Measurements from ENCODE around the gene CACNA1C.
"Not testable (repeated sequence)": the region's sequence is repeated elsewhere in the genome, so short reads cannot be mapped to it uniquely, and the experiment has no call there.

CACNA1C gene

DNA sequence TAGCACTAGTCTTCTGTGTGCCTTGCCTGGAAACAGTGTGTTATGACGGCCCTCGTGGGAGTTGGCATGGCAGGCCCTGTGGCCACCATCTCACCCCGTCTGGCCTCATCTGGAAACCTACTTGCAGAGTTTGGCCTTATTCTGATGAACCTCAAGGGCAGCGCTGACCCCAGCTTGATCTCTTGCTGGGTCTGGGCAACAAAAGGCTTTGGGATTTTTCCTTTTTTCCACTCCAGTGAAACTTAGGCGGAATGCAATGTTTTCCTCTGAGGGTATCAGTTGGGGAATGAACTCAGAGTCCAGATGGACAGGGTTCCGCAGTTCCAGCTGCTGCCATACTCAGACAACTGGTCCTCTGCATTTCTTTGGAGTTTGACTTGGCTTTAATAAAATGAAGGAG is 15.9 kb downstream of the CACNA1C start:
- no peak for DNase-seq (ENCODE audit: low read depth)
- H3K4me3 ChIP-seq (ENCODE audit: low read depth, low read length): no peak overlapping the region

- DNase-seq (ENCODE audit: low read depth): no peak
- no peak overlapping the region for H3K4me3 ChIP-seq (ENCODE audit: low read depth, low read length)
Measured at GRCh38 chr12:2070440-2071045, 17.8 kb downstream of the CACNA1C start.

DNA sequence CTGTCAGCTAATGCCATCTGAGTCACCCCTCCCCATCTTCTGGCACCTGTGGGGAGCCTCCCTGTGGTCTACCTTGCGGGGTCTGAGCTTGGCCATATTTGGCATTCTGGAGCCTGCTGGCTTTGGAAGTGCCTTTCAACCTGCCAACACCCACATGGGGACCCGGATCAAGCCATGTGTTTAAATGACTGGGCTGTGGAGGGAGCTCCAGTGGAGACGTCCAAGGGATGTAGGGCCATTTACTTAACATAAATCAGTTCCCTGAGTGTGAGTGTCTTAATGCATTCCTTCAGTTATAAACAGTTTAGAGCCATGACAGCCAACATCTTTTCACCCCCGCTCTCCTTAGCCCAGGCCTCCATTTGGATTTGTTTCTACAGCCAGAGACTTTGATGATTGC is 22.0 kb downstream of the CACNA1C start:
- DNase-seq (ENCODE audit: low read depth): no peak
- H3K4me3 ChIP-seq (ENCODE audit: low read depth, low read length): no peak overlapping the region

- H3K4me3 ChIP-seq (ENCODE audit: low read depth, low read length): no peak overlapping the region
- no peak for DNase-seq (ENCODE audit: low read depth)
Measured at GRCh38 chr12:2075508-2076195, 22.9 kb downstream of the CACNA1C start.

DNA sequence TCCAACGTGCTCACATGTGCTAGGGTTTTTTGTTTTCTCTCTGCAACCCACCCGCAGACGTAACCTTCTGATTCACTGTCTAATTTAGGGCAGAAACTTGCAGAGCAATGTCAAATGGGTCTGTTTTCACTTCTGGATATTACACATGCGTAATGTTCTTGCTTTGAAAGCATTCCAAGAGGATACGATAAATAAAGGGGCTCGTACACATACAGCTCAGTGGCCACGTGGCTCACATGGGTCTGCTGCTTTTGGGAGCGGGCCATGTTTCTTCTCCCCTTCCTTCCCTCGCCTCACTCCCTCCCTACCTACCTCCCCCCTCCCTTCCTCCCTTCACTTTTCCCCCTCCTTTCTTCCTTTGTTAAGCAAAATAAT is 23.4 kb downstream of the CACNA1C start:
- peak; percentile 27 for DNase-seq (ENCODE audit: low read depth)

DNA sequence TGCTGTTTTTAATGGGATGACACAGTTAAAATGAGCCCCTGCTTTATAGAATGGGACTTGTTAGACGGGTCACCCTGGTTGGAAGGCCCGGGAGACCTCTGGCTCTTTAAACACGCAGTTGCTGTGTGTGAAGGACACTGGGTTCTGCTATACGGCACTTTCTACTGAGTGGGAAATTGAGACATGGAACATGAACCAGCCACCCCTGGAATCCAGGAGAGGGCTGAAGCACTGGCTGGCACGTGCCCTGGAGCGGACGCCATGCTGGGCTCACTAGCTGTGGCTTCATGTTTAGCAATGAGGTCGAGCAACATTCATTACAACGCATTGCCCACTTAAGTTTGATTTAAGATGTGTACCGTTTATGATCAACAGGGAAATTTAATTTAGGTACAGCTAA is 23.9 kb downstream of the CACNA1C start:
- no peak overlapping the region for H3K4me3 ChIP-seq (ENCODE audit: low read depth, low read length)
- DNase-seq (ENCODE audit: low read depth): no peak

More for the DNA sequence above, 23.4 kb downstream of the CACNA1C start:
- H3K4me3 ChIP-seq (ENCODE audit: low read depth, low read length): no peak overlapping the region

DNA sequence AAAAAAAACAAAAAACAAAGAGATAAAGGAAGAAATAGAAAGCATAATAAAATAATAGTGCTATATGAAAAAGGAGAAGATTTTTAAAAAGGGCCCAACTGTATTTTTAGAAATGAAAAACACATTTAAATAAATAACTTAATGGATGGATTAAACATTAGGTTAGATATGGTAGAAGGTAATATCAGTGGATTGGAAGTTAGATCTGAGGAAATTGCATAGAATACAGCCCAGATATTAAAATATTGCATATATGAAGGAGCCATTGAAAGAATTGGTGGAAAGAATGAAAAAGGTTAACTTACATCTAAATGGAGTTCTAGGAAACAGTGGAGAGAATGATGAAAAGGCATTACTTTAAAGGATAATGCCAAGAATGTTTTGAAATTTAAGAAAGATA is 27.8 kb downstream of the CACNA1C start:
- DNase-seq (ENCODE audit: low read depth): no peak
- H3K4me3 ChIP-seq (ENCODE audit: low read depth, low read length): no peak overlapping the region

DNA sequence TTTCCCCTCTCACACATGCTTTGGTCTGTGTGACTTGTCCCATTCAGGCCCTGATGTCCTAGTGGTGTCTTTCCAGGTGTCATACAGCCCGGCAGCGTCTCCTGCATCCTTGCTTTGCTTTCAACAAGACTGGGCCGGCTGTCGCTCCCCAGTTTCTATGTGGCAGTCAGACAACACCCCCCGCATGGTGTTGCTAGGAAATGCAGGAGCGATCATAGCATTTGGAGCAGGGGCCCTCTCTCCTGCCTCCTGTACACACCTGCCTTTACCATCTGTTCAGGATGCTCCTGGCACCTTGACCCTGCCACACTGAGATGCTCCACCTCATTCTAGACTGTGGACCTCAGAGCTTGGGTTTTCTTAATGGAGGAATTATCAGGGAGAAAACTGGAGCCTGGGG is 29.5 kb downstream of the CACNA1C start:
- H3K4me3 ChIP-seq (ENCODE audit: low read depth, low read length): no peak overlapping the region

DNA sequence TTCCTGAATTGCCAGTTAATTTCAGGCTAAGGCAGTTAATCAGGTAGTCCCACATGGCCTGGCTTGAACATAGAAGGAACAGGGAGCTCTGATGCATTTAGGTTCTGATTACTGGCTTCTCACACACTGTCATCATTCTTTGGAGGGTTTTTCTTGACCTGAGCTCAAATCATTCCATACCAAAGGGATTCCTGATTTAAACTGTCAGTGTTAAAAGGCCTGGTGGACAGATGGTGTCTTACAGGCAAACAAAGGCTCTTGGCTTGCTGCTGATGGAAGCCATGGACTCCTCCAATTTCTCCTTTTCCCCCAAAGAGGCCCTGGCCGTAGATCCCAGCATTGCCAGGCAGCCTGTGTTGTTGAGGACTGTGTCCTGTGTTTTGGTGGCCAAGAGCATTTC is 30.2 kb downstream of the CACNA1C start:
- no peak overlapping the region for H3K4me3 ChIP-seq (ENCODE audit: low read depth, low read length)
- no peak for DNase-seq (ENCODE audit: low read depth)

More for the DNA sequence above, 29.5 kb downstream of the CACNA1C start:
- DNase-seq (ENCODE audit: low read depth): no peak

DNA sequence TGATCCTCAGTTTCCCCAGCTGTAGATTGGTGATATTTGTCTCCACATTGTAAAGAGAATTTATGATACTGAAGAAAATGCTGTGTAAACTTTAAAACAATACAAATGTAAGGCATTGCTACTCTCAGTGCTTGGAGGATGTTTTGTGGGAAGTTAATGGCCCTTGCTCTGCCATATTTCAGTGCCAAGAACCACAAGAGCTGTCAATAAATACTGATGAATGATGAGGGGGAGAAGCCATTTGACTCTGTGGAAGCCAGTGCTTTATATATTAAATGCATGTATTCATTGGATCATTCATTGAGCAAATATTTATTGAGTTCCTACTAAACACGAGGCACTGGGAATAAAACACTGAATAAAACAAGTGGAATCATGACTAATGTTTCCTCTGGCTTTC is 30.8 kb downstream of the CACNA1C start:
- peak; percentile 41 for DNase-seq (ENCODE audit: low read depth)

DNA sequence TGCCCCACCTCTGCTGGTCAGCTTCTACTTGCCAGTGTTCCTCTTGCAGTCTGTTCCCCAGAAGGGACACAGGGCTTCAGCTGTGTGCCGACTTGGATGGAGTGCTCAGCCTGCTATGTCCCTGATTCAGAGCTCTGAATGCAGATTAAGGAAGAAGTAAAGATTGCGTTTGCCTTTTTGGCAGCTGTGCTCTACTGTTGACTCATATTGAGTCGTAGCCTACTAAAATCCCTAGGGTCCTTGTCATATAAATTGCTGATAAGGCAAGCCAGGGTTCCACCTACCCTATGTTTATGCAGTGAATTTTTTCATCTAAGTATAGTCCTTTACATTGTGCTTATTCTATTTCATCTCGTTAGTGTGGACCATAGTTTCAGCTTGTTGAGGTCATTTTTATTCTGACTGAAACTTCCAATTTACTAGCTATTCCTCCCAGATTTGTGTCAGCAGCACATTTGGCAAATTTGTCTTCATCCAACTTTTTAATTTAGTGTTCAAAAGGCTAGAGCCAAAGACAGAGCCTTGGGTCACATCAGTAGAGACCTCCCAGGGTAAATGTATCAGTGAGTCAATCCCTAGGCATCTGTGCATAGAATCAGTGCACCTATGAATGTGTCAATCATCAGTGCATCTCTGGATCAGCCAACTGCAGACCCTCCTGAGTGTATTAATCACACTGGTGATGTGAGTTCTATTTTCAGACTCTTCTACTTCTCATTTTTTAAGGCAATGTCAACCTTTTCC is 31.9 kb downstream of the CACNA1C start:
- H3K4me3 ChIP-seq (ENCODE audit: low read depth, low read length): no peak overlapping the region

More for the DNA sequence above, 30.8 kb downstream of the CACNA1C start:
- H3K4me3 ChIP-seq (ENCODE audit: low read depth, low read length): no peak overlapping the region

DNA sequence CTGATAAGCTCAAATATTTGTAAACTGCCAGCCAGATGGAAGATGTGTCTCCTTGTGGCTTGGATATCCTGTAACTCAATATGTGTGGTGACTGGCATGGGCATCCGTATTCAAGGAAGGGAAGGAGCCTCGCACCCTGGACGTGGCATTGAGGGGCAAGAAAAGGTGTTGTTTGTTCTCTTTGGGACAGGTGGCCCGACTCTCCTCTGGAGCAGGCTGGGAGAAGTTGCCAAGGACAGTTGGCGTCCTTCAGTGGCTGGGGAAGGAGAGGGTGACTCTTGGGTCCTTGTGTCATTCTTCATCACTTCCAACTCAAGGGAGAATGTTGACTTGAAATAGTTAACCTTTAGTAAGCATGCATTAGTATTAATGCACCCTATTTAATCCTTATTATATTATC is 39.6 kb downstream of the CACNA1C start:
- no peak overlapping the region for H3K4me3 ChIP-seq (ENCODE audit: low read depth, low read length)
- DNase-seq (ENCODE audit: low read depth): no peak

More for the DNA sequence above, 31.9 kb downstream of the CACNA1C start:
- peak; percentile 59 for DNase-seq (ENCODE audit: low read depth)

GRCh38 chr12:2092890-2093289 is 40.1 kb downstream of the CACNA1C start:
- DNase-seq (ENCODE audit: low read depth): no peak

DNA sequence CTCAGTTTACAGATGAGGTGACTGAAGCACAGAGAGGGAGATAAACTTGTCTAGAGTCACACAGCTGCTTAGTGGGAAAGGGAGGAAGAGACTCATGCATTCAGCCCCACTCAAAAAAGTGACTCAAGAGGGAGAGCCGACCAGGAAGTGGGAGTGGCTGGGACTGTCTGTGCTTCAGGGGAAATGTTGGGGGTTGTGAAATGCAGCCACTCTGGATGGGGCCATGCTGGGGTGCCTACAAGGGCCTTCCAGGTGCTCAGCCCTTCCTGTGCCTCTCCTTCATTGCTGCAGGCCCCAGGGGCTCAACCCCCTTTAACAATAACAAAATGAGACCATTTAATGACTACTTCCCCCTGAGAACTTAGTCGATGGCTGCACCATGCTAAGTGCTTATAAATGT is 41.8 kb downstream of the CACNA1C start:
- no peak overlapping the region for H3K4me3 ChIP-seq (ENCODE audit: low read depth, low read length)
- no peak for DNase-seq (ENCODE audit: low read depth)

More at GRCh38 chr12:2092890-2093289, 40.1 kb downstream of the CACNA1C start:
- H3K4me3 ChIP-seq (ENCODE audit: low read depth, low read length): no peak overlapping the region

- no peak overlapping the region for H3K4me3 ChIP-seq (ENCODE audit: low read depth, low read length)
- DNase-seq (ENCODE audit: low read depth): no peak
Measured at GRCh38 chr12:2095878-2096277, 43.1 kb downstream of the CACNA1C start.

DNA sequence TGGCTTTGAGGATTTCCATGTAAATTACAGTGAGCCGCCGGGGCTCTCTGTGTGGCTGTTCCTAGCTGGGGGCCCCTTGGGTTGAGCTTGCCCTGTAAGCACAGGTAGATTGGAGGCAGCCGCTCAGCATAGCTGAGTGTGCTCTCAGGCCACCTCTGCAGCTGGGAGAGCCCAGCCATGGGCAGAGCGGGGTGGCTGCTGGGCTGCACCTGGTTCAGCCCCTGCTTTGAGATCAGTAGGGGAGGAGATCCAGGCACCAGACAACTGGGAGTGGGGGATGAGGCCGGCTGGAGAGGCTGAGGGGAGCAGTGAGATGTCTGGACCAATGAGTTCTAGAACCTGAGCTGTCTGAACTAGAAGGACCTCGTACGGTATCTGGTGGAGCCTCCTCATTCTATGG is 44.8 kb downstream of the CACNA1C start:
- DNase-seq (ENCODE audit: low read depth): no peak
- H3K4me3 ChIP-seq (ENCODE audit: low read depth, low read length): no peak overlapping the region

DNA sequence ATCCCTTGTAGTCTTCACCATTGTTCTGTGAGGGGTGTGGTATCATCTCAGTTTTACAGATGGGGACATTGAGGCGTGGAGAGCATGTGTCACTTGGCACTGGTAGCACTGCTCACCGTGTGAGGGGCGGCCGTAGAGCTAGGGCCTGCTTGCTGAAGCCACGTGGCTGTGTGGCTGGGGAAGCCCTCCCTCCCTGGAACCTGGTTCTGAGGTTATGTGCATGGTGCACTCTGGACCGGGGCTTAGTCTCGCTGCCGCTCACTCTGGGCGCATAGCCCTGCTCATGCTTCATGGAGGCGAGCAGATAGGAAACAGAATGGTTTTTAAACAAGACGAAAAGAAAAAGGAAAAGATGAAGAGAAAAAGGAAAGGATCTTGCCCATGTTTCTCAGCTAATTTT is 46.1 kb downstream of the CACNA1C start:
- DNase-seq (ENCODE audit: low read depth): no peak

GRCh38 chr12:2099595-2099994 is 46.8 kb downstream of the CACNA1C start:
- no peak for DNase-seq (ENCODE audit: low read depth)
- no peak overlapping the region for H3K4me3 ChIP-seq (ENCODE audit: low read depth, low read length)

More for the DNA sequence above, 46.1 kb downstream of the CACNA1C start:
- H3K4me3 ChIP-seq (ENCODE audit: low read depth, low read length): no peak overlapping the region

- H3K4me3 ChIP-seq (ENCODE audit: low read depth, low read length): no peak overlapping the region
- no peak for DNase-seq (ENCODE audit: low read depth)
Measured at GRCh38 chr12:2101359-2101758, 48.6 kb downstream of the CACNA1C start.

GRCh38 chr12:2101771-2102170 is 49.0 kb downstream of the CACNA1C start:
- H3K4me3 ChIP-seq (ENCODE audit: low read depth, low read length): no peak overlapping the region
- no peak for DNase-seq (ENCODE audit: low read depth)

DNA sequence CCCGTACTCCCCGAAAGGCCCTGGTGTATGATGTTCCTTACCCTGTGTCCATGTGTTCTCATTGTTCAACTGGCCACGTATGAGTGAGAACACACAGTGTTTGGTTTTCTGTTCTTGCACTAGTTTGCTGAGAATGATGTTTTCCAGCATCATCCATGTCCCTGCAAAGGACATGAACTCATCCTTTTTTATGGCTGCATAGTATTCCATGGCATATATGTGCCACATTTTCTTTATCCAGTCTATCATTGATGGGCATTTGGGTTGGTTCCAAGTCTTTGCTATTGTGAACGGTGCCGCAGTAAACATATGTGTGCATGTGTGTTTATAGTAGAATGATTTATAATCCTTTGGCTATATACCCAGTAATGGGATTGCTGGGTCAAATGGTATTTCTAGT is 49.9 kb downstream of the CACNA1C start:
- H3K4me3 ChIP-seq (ENCODE audit: low read depth, low read length); DNase-seq (ENCODE audit: low read depth): not testable (repeated sequence)

All from skeletal muscle cell (primary cell).